Measurements from ENCODE around the gene BEST1.

- TF ChIP-seq SP1 (CRISPR knock-in tag; conservative IDR thresholded peaks at IDR 0.05) (no peak), MYBL2 (CRISPR knock-in tag; IDR thresholded peaks at IDR 0.05) (no peak), CREB1 (CRISPR knock-in tag; IDR thresholded peaks at IDR 0.05) (no peak), E2F4 (CRISPR knock-in tag; IDR thresholded peaks at IDR 0.05; ENCODE audit: borderline replicate concordance, low read depth) (no peak), MAX (CRISPR knock-in tag; IDR thresholded peaks at IDR 0.05) (no peak), AFF4 (CRISPR knock-in tag; IDR thresholded peaks at IDR 0.05; ENCODE audit: borderline replicate concordance) (no peak), ATF6 (CRISPR knock-in tag; IDR thresholded peaks at IDR 0.05) (no peak)
- TF ChIP-seq, protein P1, sequence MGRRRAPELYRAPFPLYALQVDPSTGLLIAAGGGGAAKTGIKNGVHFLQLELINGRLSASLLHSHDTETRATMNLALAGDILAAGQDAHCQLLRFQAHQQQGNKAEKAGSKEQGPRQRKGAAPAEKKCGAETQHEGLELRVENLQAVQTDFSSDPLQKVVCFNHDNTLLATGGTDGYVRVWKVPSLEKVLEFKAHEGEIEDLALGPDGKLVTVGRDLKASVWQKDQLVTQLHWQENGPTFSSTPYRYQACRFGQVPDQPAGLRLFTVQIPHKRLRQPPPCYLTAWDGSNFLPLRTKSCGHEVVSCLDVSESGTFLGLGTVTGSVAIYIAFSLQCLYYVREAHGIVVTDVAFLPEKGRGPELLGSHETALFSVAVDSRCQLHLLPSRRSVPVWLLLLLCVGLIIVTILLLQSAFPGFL (CRISPR knock-in tag; IDR thresholded peaks at IDR 0.05; ENCODE audit: borderline replicate concordance), result no peak
- TF ChIP-seq, protein P2, sequence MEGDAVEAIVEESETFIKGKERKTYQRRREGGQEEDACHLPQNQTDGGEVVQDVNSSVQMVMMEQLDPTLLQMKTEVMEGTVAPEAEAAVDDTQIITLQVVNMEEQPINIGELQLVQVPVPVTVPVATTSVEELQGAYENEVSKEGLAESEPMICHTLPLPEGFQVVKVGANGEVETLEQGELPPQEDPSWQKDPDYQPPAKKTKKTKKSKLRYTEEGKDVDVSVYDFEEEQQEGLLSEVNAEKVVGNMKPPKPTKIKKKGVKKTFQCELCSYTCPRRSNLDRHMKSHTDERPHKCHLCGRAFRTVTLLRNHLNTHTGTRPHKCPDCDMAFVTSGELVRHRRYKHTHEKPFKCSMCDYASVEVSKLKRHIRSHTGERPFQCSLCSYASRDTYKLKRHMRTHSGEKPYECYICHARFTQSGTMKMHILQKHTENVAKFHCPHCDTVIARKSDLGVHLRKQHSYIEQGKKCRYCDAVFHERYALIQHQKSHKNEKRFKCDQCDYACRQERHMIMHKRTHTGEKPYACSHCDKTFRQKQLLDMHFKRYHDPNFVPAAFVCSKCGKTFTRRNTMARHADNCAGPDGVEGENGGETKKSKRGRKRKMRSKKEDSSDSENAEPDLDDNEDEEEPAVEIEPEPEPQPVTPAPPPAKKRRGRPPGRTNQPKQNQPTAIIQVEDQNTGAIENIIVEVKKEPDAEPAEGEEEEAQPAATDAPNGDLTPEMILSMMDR (IDR thresholded peaks at IDR 0.05), result no peak
Observed at GRCh38 chr11:61962213-61963015, 12.3 kb downstream of the BEST1 start.

Measured in WTC11 (cell line).